HL-60 (cell line): ENCODE data around the gene PTPRN2.

Experiments used
- CTCF ChIP-seq: IDR thresholded peaks from one replicate; pipeline ENCODE4 v1.5.1; 2011; ENCODE audit warnings: low read length, control low read depth, inconsistent platforms; ENCODE audit not compliant: insufficient read depth
- GABPA ChIP-seq: IDR thresholded peaks from 2 replicates; pipeline ENCODE4 v1.6.1; 2012; ENCODE audit warnings: low read depth
- POLR2AphosphoS5 ChIP-seq: IDR thresholded peaks from 2 replicates; pipeline ENCODE4 v1.6.1; 2012; ENCODE audit warnings: low read depth
- TF ChIP-seq, protein P1 (sequence below): IDR thresholded peaks from 2 replicates; pipeline ENCODE4 v1.6.1; 2012; ENCODE audit warnings: low read depth; ENCODE audit not compliant: insufficient replicate concordance

DNA sequence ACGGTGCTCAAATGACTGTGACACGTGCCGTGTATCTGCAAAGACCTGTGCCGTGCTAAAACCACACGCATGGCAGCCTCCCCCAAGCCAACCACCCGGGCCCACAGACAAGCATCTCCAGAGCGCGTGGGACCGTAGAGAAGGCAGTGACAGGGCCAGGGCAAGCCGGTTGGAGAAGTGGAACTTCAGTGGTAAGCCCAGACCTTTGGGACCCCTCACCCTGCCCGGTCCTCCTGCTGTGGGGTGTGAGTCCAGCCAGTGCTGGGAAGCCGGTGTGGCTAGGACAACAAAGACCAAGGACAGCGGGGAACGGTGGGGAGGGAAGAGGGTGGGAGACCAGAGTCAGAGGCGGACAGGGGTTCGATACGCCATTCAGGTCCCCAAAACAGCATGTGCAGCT is 774.6 kb downstream of the PTPRN2 start:
- no peak for TF ChIP-seq CTCF
- TF ChIP-seq, protein P1, sequence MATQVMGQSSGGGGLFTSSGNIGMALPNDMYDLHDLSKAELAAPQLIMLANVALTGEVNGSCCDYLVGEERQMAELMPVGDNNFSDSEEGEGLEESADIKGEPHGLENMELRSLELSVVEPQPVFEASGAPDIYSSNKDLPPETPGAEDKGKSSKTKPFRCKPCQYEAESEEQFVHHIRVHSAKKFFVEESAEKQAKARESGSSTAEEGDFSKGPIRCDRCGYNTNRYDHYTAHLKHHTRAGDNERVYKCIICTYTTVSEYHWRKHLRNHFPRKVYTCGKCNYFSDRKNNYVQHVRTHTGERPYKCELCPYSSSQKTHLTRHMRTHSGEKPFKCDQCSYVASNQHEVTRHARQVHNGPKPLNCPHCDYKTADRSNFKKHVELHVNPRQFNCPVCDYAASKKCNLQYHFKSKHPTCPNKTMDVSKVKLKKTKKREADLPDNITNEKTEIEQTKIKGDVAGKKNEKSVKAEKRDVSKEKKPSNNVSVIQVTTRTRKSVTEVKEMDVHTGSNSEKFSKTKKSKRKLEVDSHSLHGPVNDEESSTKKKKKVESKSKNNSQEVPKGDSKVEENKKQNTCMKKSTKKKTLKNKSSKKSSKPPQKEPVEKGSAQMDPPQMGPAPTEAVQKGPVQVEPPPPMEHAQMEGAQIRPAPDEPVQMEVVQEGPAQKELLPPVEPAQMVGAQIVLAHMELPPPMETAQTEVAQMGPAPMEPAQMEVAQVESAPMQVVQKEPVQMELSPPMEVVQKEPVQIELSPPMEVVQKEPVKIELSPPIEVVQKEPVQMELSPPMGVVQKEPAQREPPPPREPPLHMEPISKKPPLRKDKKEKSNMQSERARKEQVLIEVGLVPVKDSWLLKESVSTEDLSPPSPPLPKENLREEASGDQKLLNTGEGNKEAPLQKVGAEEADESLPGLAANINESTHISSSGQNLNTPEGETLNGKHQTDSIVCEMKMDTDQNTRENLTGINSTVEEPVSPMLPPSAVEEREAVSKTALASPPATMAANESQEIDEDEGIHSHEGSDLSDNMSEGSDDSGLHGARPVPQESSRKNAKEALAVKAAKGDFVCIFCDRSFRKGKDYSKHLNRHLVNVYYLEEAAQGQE: no peak
- TF ChIP-seq POLR2AphosphoS5: no peak
- no peak for TF ChIP-seq GABPA
